Ishikawa (cell line): ENCODE results near the gene RBMXL3.

ENCODE experiments used
- CREB1 ChIP-seq: IDR thresholded peaks from 2 replicates; pipeline ENCODE4 v1.6.1; 2012; ENCODE audit warnings: low read depth
- EP300 ChIP-seq: IDR thresholded peaks from 2 replicates; pipeline ENCODE4 v1.6.1; 2012; ENCODE audit warnings: borderline replicate concordance
- FOXM1 ChIP-seq: IDR thresholded peaks from 2 replicates; pipeline ENCODE4 v1.6.1; 2012; ENCODE audit warnings: low read depth, borderline replicate concordance
- NFIC ChIP-seq: IDR thresholded peaks from 2 replicates; pipeline ENCODE4 v1.6.1; 2012
- RAD21 ChIP-seq: IDR thresholded peaks from 2 replicates; pipeline ENCODE4 v1.6.1; 2012; ENCODE audit warnings: low read depth
- REST ChIP-seq: IDR thresholded peaks from 2 replicates; pipeline ENCODE4 v1.6.1; 2012; ENCODE audit warnings: low read depth, mild to moderate bottlenecking
- TAF1 ChIP-seq: IDR thresholded peaks from 2 replicates; pipeline ENCODE4 v1.6.1; 2012; ENCODE audit warnings: low read depth, mild to moderate bottlenecking
- YY1 ChIP-seq: IDR thresholded peaks from 2 replicates; pipeline ENCODE4 v1.6.1; 2012; ENCODE audit warnings: low read depth

DNA sequence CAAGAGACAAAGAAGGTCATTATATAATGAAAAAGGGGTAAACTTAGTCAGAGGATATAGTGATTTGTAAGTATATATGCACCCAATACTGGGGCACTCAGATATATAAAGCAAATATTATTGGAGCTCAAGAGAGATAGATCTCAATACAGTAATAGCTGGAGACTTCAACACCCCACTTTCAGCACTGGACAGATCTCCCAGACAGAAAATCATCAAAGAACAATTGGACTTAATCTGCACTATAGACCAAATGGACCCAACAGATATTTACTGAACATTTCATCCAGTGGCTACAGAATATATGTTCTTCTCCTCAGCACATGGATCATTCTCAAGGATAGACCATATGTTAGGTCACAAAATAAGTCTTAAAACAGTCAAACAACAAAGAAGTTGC lies 47.2 kb upstream of the RBMXL3 start:
- TF ChIP-seq NFIC (no peak), CREB1 (no peak), EP300 (no peak), FOXM1 (no peak), TAF1 (no peak), RAD21 (no peak), REST (peak; percentile 72), YY1 (no peak)
